Astrocyte (in vitro differentiated cells and primary cell): ENCODE results near the gene AGBL4. TPM values are rescaled to one million over a fixed set of nuclear protein-coding genes. Genes with fewer than 3 reads are reported as not detected.

ENCODE experiments used
- DNase-seq: peaks from one replicate; pipeline ENCODE4 v3.0.0-alpha.2; 2010; ENCODE audit warnings: low read depth
- FAIRE-seq: peaks from 2 replicates; lab custom pipeline; 2011; peaks lifted over from hg19 to GRCh38; lab: Jason Lieb, UNC
- H2AFZ ChIP-seq: 2 replicates; pipeline ENCODE4 v1.6.0; 2012; ENCODE audit warnings: low read depth, low read length, inconsistent platforms
- H3K27ac ChIP-seq: 2 replicates; pipeline ENCODE4 v1.5.1; 2011; ENCODE audit warnings: low read depth, low read length, inconsistent platforms
- H3K27me3 ChIP-seq: 2 replicates; pipeline ENCODE4 v1.6.0; 2011; ENCODE audit warnings: low read length, inconsistent platforms; ENCODE audit not compliant: insufficient read depth
- H3K36me3 ChIP-seq: 2 replicates; pipeline ENCODE4 v1.5.1; 2011; ENCODE audit warnings: low read length, inconsistent platforms; ENCODE audit not compliant: insufficient read depth
- H3K4me1 ChIP-seq: 2 replicates; pipeline ENCODE4 v1.5.1; 2011; ENCODE audit warnings: low read length, inconsistent platforms; ENCODE audit not compliant: insufficient read depth
- H3K4me2 ChIP-seq: 2 replicates; pipeline ENCODE4 v1.6.0; 2012; ENCODE audit warnings: low read length, inconsistent platforms
- H3K4me3 ChIP-seq: 2 replicates; pipeline ENCODE4 v1.5.1; 2011; ENCODE audit warnings: low read depth, mild to moderate bottlenecking, low read length, inconsistent platforms; ENCODE audit not compliant: insufficient read depth
- H3K79me2 ChIP-seq: 2 replicates; pipeline ENCODE4 v1.6.0; 2012; ENCODE audit warnings: mild to moderate bottlenecking, low read length, inconsistent platforms; ENCODE audit not compliant: insufficient read depth
- H3K9ac ChIP-seq: 2 replicates; pipeline ENCODE4 v1.6.0; 2012; ENCODE audit warnings: mild to moderate bottlenecking, low read length, inconsistent platforms
- H3K9me3 ChIP-seq: 2 replicates; pipeline ENCODE4 v1.5.1; 2012; ENCODE audit warnings: low read depth, mild to moderate bottlenecking, low read length, inconsistent platforms; ENCODE audit not compliant: insufficient read depth
- H4K20me1 ChIP-seq: 2 replicates; pipeline ENCODE4 v1.6.0; 2012; ENCODE audit warnings: low read length, inconsistent platforms; ENCODE audit not compliant: insufficient read depth
- H3K27ac Mint-ChIP-seq: one replicate; pipeline ENCODE4 v1.8.0; 2021; ENCODE audit warnings: mild to moderate bottlenecking, mixed read lengths; ENCODE audit not compliant: unreplicated experiment
- H3K27me3 Mint-ChIP-seq: one replicate; pipeline ENCODE4 v1.8.0; 2021; ENCODE audit warnings: low read depth, mixed read lengths; ENCODE audit not compliant: unreplicated experiment
- H3K36me3 Mint-ChIP-seq: one replicate; pipeline ENCODE4 v1.8.0; 2021; ENCODE audit warnings: low read depth, mixed read lengths; ENCODE audit not compliant: unreplicated experiment
- H3K4me1 Mint-ChIP-seq: one replicate; pipeline ENCODE4 v1.8.0; 2021; ENCODE audit warnings: low read depth, mixed read lengths; ENCODE audit not compliant: unreplicated experiment
- H3K4me3 Mint-ChIP-seq: one replicate; pipeline ENCODE4 v1.8.0; 2021; ENCODE audit warnings: mild to moderate bottlenecking, moderate library complexity, mixed read lengths; ENCODE audit not compliant: unreplicated experiment
- H3K9me3 Mint-ChIP-seq: one replicate; pipeline ENCODE4 v1.8.0; 2021; ENCODE audit warnings: mild to moderate bottlenecking, mixed read lengths; ENCODE audit not compliant: unreplicated experiment
- CTCF ChIP-seq: IDR thresholded peaks from 2 replicates; pipeline ENCODE4 v1.5.1; 2011; ENCODE audit warnings: low read depth, mild to moderate bottlenecking, inconsistent platforms, low read length, moderate library complexity; ENCODE audit not compliant: insufficient read depth
- EZH2 ChIP-seq: IDR thresholded peaks from 2 replicates; pipeline ENCODE4 v1.6.1; 2012; ENCODE audit warnings: mild to moderate bottlenecking, low read length, inconsistent platforms; ENCODE audit not compliant: insufficient read depth
- total RNA-seq: library from RNA; stranded (reverse); gene quantifications from 2 replicates; pipeline ENCODE4 v1.2.1, GENCODE V29; 2021

The AGBL4 gene
- total RNA-seq, 1 donor from 2014 or later: not detected

GRCh38 chr1:48940354-48940753 is 1083.4 kb downstream of the AGBL4 start:
- H3K4me1 ChIP-seq: peaks cover 5% of the 10 kb centered on the region
- H3K79me2 ChIP-seq: no peaks in the 10 kb centered on the region
- DNase-seq: no peak
- no peak overlapping the region for H3K27ac Mint-ChIP-seq
- no peak overlapping the region for H3K4me3 Mint-ChIP-seq
- no peaks in the 10 kb centered on the region for H3K4me1 Mint-ChIP-seq
- no peak for FAIRE-seq
- H2AFZ ChIP-seq: no peak overlapping the region
- no peaks in the 10 kb centered on the region for H4K20me1 ChIP-seq
- H3K27ac ChIP-seq: no peak overlapping the region
- H3K27me3 ChIP-seq: no peaks in the 10 kb centered on the region
- H3K9me3 ChIP-seq: no peaks in the 10 kb centered on the region
- peaks cover 2% of the 10 kb centered on the region for H3K9me3 Mint-ChIP-seq
- H3K4me3 ChIP-seq: no peak overlapping the region
- H3K36me3 Mint-ChIP-seq: no peaks in the 10 kb centered on the region
- H3K9ac ChIP-seq: no peak overlapping the region
- no peaks in the 10 kb centered on the region for H3K36me3 ChIP-seq
- no peak for TF ChIP-seq EZH2
- no peak for TF ChIP-seq CTCF
- no peak overlapping the region for H3K4me2 ChIP-seq
- H3K27me3 Mint-ChIP-seq: no peaks in the 10 kb centered on the region

GRCh38 chr1:48939828-48940227 is 1083.9 kb downstream of the AGBL4 start:
- Mint-ChIP-seq H3K27me3 (no peaks in the 10 kb centered on the region), H3K4me1 (no peaks in the 10 kb centered on the region), H3K36me3 (no peaks in the 10 kb centered on the region), H3K4me3 (no peak overlapping the region), H3K9me3 (peaks cover 2% of the 10 kb centered on the region), H3K27ac (no peak overlapping the region)
- H4K20me1 ChIP-seq: no peaks in the 10 kb centered on the region
- no peak overlapping the region for H2AFZ ChIP-seq
- no peaks in the 10 kb centered on the region for H3K36me3 ChIP-seq
- DNase-seq: no peak
- no peaks in the 10 kb centered on the region for H3K9me3 ChIP-seq
- no peaks in the 10 kb centered on the region for H3K27me3 ChIP-seq
- H3K4me3 ChIP-seq: no peak overlapping the region
- H3K27ac ChIP-seq: no peak overlapping the region
- no peak overlapping the region for H3K4me2 ChIP-seq
- TF ChIP-seq EZH2: no peak
- no peak for TF ChIP-seq CTCF
- FAIRE-seq: no peak
- no peaks in the 10 kb centered on the region for H3K79me2 ChIP-seq
- peaks cover 5% of the 10 kb centered on the region for H3K4me1 ChIP-seq
- no peak overlapping the region for H3K9ac ChIP-seq

GRCh38 chr1:48939042-48939441 is 1084.7 kb downstream of the AGBL4 start:
- no peak overlapping the region for H3K9ac ChIP-seq
- TF ChIP-seq CTCF: no peak
- TF ChIP-seq EZH2: no peak
- no peak overlapping the region for H3K4me2 ChIP-seq
- H3K79me2 ChIP-seq: no peaks in the 10 kb centered on the region
- H4K20me1 ChIP-seq: no peaks in the 10 kb centered on the region
- Mint-ChIP-seq H3K36me3 (no peaks in the 10 kb centered on the region), H3K4me3 (no peak overlapping the region), H3K4me1 (no peaks in the 10 kb centered on the region), H3K27me3 (peaks cover 4% of the 10 kb centered on the region), H3K9me3 (peaks cover 2% of the 10 kb centered on the region), H3K27ac (no peak overlapping the region)
- DNase-seq (peak; percentile 46), FAIRE-seq (no peak)
- H3K4me1 ChIP-seq: peaks cover 5% of the 10 kb centered on the region
- no peaks in the 10 kb centered on the region for H3K9me3 ChIP-seq
- no peak overlapping the region for H3K4me3 ChIP-seq
- H3K36me3 ChIP-seq: no peaks in the 10 kb centered on the region
- H2AFZ ChIP-seq: no peak overlapping the region
- no peaks in the 10 kb centered on the region for H3K27me3 ChIP-seq
- H3K27ac ChIP-seq: no peak overlapping the region
